ENCODE data around the gene CLCA4. TPM values are rescaled to one million over a fixed set of nuclear protein-coding genes. Genes with fewer than 3 reads are reported as not detected.

CLCA4 gene
- total and polyA plus RNA-seq, 4 donors: 0.13 to 13.4 (median 0.44) TPM

GRCh38 chr1:86522240-86522639 is 24.6 kb upstream of the CLCA4 start:
- Histone ChIP-seq H3K9me3 (ENCODE audit: control insufficient read depth, low read length) (peaks cover 2% of the 10 kb centered on the region), H3K36me3 (ENCODE audit: control insufficient read depth in 1 of 2, insufficient read depth in 2 of 2, low read length in 1 of 2) (no peaks in the 10 kb centered on the region), H3K4me1 (ENCODE audit: control insufficient read depth in 1 of 2, insufficient read depth in 2 of 2, low read length in 2 of 2) (no peaks in the 10 kb centered on the region), H3K27ac (ENCODE audit: low read depth in 1 of 2, low read length in 2 of 2) (no peak overlapping the region), H3K4me3 (ENCODE audit: low read length in 2 of 2) (no peak overlapping the region), H3K27me3 (ENCODE audit: control insufficient read depth in 1 of 2, insufficient read depth in 2 of 2, low read length in 1 of 2) (no peaks in the 10 kb centered on the region)
- intact Hi-C loops (cut with DNase I): no loop called here
- WGBS, 2 donors: 58 to 65% methylated on average over 3 of the region's 3 CpGs
- DNase-seq: no peak
- ATAC-seq (ENCODE audit: low FRiP score): no peak

DNA sequence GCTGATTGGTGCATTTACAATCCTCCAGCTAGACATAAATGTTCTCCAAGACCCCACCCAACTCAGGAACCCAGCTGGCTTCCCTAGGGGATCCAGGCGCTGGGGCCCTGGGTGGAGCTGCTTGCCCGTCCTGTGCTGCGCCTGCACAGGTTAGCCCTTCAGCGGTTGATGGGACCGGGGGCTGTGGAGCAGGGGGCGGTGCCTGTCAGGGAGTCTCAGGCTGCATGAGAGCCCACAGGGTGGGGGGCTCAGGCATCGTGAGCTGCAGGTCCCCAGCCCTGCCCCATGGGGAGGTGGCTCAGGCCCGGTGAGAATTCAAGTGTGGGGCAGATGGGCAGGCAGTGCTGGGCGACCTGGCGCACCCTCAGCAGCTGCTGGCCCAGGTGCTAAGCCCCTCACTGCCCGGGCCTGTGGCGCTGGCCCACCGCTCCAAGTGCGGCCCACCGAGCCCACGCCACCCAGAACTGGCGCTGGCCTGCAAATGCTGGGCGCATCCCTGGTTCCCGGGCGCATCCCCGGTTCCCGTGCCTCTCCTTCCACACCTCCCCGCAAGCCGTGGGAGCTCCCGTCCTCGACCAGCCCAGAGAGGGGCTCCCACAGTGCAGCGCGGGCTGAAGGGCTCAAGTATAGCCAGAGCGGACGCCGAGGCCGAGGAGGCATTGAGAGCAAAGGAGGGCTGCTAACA is 23.1 kb upstream of the CLCA4 start:
- H3K4me3 ChIP-seq (ENCODE audit: low read length in 2 of 2): no peak overlapping the region
- no peaks in the 10 kb centered on the region for H3K4me1 ChIP-seq (ENCODE audit: control insufficient read depth in 1 of 2, insufficient read depth in 2 of 2, low read length in 2 of 2)
- intact Hi-C loops (cut with DNase I): no loop called here
- WGBS, 2 donors: 96% methylated on average over 31 to 32 of the region's 32 CpGs
- DNase-seq: no peak
- no peaks in the 10 kb centered on the region for H3K27me3 ChIP-seq (ENCODE audit: control insufficient read depth in 1 of 2, insufficient read depth in 2 of 2, low read length in 1 of 2)
- ATAC-seq (ENCODE audit: low FRiP score): peak; percentile 29
- peaks cover 2% of the 10 kb centered on the region for H3K9me3 ChIP-seq (ENCODE audit: control insufficient read depth, low read length)
- no peak overlapping the region for H3K27ac ChIP-seq (ENCODE audit: low read depth in 1 of 2, low read length in 2 of 2)
- no peaks in the 10 kb centered on the region for H3K36me3 ChIP-seq (ENCODE audit: control insufficient read depth in 1 of 2, insufficient read depth in 2 of 2, low read length in 1 of 2)

DNA sequence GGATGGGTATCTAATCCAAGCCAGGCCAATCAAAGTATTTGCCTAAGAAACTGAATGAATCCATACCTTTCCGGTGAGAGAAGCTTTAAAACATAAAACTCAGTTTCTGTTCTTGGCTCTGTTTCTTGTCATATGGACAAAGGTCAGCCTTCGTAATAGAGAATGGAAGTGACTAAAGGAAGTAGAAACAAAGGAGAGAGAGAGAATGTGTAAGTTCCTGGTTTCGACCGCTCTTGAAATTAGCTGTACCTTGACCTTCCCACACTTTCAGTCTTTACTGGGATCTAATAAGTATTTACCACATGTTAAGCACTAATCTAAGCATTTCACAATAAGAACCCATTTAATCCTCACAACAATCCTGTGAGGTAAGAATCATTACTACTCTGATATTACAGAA is 19.6 kb upstream of the CLCA4 start:
- Histone ChIP-seq H3K4me3 (ENCODE audit: low read length in 2 of 2) (no peak overlapping the region), H3K27ac (ENCODE audit: low read depth in 1 of 2, low read length in 2 of 2) (no peak overlapping the region), H3K4me1 (ENCODE audit: control insufficient read depth in 1 of 2, insufficient read depth in 2 of 2, low read length in 2 of 2) (no peaks in the 10 kb centered on the region), H3K36me3 (ENCODE audit: control insufficient read depth in 1 of 2, insufficient read depth in 2 of 2, low read length in 1 of 2) (no peaks in the 10 kb centered on the region), H3K27me3 (ENCODE audit: control insufficient read depth in 1 of 2, insufficient read depth in 2 of 2, low read length in 1 of 2) (no peaks in the 10 kb centered on the region), H3K9me3 (ENCODE audit: control insufficient read depth, low read length) (peaks cover 2% of the 10 kb centered on the region)
- DNase-seq (no peak), ATAC-seq (ENCODE audit: low FRiP score) (no peak)
- intact Hi-C loops (cut with DNase I): no loop called here
- 77 to 82% methylated on average over 4 of the region's 4 CpGs for WGBS, 2 donors

GRCh38 chr1:86530211-86530845 is 16.6 kb upstream of the CLCA4 start:
- Histone ChIP-seq H3K36me3 (ENCODE audit: control insufficient read depth in 1 of 2, insufficient read depth in 2 of 2, low read length in 1 of 2) (no peaks in the 10 kb centered on the region), H3K9me3 (ENCODE audit: control insufficient read depth, low read length) (no peaks in the 10 kb centered on the region), H3K4me1 (ENCODE audit: control insufficient read depth in 1 of 2, insufficient read depth in 2 of 2, low read length in 2 of 2) (no peaks in the 10 kb centered on the region), H3K4me3 (ENCODE audit: low read length in 2 of 2) (no peak overlapping the region), H3K27me3 (ENCODE audit: control insufficient read depth in 1 of 2, insufficient read depth in 2 of 2, low read length in 1 of 2) (no peaks in the 10 kb centered on the region), H3K27ac (ENCODE audit: low read depth in 1 of 2, low read length in 2 of 2) (no peak overlapping the region)
- WGBS, 2 donors: 73 to 80% methylated on average over 3 of the region's 3 CpGs
- intact Hi-C loops (cut with DNase I): no loop called here
- no peak for DNase-seq
- ATAC-seq (ENCODE audit: low FRiP score): no peak

DNA sequence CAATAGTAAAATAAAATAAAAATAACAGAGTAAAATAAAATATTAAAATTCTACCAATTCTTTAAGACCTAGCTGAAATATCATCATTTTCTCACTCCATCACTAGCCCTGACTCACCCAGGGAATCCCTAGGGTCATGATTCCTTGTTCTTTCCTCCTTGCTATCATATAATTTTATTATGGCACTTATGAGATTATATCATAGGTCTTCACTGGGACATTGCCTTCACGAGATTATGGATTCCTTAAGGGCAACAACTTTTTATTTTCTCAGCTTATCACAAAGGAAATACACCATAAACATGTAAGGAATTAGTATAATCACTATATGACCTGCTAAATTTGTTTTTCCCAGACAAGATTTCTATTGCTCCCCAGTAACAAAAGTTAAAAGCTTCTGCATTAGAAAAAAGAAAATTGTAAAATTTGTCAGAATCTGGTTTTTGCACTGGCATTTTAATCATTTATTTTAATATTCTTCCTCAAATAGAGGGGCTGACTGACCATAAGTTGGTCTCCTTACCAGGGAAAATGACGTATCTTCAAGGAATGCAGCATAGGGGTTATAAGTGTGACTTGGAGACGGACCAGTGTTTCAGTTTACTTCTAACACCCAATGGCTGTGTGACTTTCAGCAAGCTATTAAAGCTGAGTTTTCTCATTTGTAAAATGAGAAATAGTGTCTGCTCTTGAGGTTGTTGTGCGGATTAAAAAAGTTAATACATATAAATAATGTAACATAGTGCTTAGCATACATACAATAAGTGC is 8.8 kb upstream of the CLCA4 start:
- WGBS, 2 donors: 48 to 53% methylated on average over 4 of the region's 4 CpGs

DNA sequence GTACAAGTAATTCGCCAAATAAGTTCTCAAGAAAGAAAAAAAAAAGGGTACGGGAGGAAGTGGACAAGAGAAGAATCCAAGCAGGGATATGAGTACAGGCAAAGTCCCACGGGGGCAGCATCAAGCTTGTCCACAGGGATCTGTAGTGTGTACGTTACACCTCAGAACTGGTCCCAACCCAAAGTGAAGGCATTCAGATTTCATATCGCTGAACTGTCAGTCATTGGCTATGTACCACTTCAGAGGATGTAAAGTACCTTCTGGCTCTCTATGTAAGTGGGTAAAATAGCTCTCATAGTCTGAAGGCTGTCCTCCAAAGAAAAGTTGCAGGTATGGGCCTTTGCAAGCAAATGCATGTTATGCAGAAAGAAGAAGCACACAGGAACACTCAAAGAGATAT is 8.1 kb upstream of the CLCA4 start:
- no peak overlapping the region for H3K27ac ChIP-seq (ENCODE audit: low read depth in 1 of 2, low read length in 2 of 2)
- no peaks in the 10 kb centered on the region for H3K36me3 ChIP-seq (ENCODE audit: control insufficient read depth in 1 of 2, insufficient read depth in 2 of 2, low read length in 1 of 2)
- WGBS, 2 donors: 68 to 69% methylated on average over 5 of the region's 5 CpGs
- H3K9me3 ChIP-seq (ENCODE audit: control insufficient read depth, low read length): no peaks in the 10 kb centered on the region
- intact Hi-C loops (cut with DNase I): no loop called here
- peaks cover 0 to 2% of the 10 kb centered on the region in 2 donors for H3K27me3 ChIP-seq (ENCODE audit: control insufficient read depth in 1 of 2, insufficient read depth in 2 of 2, low read length in 1 of 2)
- no peaks in the 10 kb centered on the region for H3K4me1 ChIP-seq (ENCODE audit: control insufficient read depth in 1 of 2, insufficient read depth in 2 of 2, low read length in 2 of 2)
- DNase-seq: no peak
- no peak for ATAC-seq (ENCODE audit: low FRiP score)
- H3K4me3 ChIP-seq (ENCODE audit: low read length in 2 of 2): no peak overlapping the region

More for the DNA sequence above, 8.8 kb upstream of the CLCA4 start:
- no peak overlapping the region for H3K4me3 ChIP-seq (ENCODE audit: low read length in 2 of 2)
- H3K27ac ChIP-seq (ENCODE audit: low read depth in 1 of 2, low read length in 2 of 2): no peak overlapping the region
- peaks cover 0 to 2% of the 10 kb centered on the region in 2 donors for H3K27me3 ChIP-seq (ENCODE audit: control insufficient read depth in 1 of 2, insufficient read depth in 2 of 2, low read length in 1 of 2)
- H3K36me3 ChIP-seq (ENCODE audit: control insufficient read depth in 1 of 2, insufficient read depth in 2 of 2, low read length in 1 of 2): no peaks in the 10 kb centered on the region
- H3K9me3 ChIP-seq (ENCODE audit: control insufficient read depth, low read length): no peaks in the 10 kb centered on the region
- ATAC-seq (ENCODE audit: low FRiP score) (no peak), DNase-seq (no peak)
- intact Hi-C loops (cut with DNase I): no loop called here
- H3K4me1 ChIP-seq (ENCODE audit: control insufficient read depth in 1 of 2, insufficient read depth in 2 of 2, low read length in 2 of 2): no peaks in the 10 kb centered on the region

GRCh38 chr1:86541859-86542258 is 5.0 kb upstream of the CLCA4 start:
- Histone ChIP-seq H3K4me1 (ENCODE audit: control insufficient read depth in 1 of 2, insufficient read depth in 2 of 2, low read length in 2 of 2) (no peaks in the 10 kb centered on the region), H3K27me3 (ENCODE audit: control insufficient read depth in 1 of 2, insufficient read depth in 2 of 2, low read length in 1 of 2) (peaks cover 0 to 2% of the 10 kb centered on the region in 2 donors), H3K27ac (ENCODE audit: low read depth in 1 of 2, low read length in 2 of 2) (no peak overlapping the region), H3K9me3 (ENCODE audit: control insufficient read depth, low read length) (no peaks in the 10 kb centered on the region), H3K36me3 (ENCODE audit: control insufficient read depth in 1 of 2, insufficient read depth in 2 of 2, low read length in 1 of 2) (no peaks in the 10 kb centered on the region), H3K4me3 (ENCODE audit: low read length in 2 of 2) (no peak overlapping the region)
- WGBS, 2 donors: 79 to 80% methylated on average over 2 of the region's 2 CpGs
- intact Hi-C loops (cut with DNase I): no loop called here
- no peak for DNase-seq
- no peak for ATAC-seq (ENCODE audit: low FRiP score)

- Histone ChIP-seq H3K36me3 (ENCODE audit: control insufficient read depth in 1 of 2, insufficient read depth in 2 of 2, low read length in 1 of 2) (no peaks in the 10 kb centered on the region), H3K27me3 (ENCODE audit: control insufficient read depth in 1 of 2, insufficient read depth in 2 of 2, low read length in 1 of 2) (peaks cover 0 to 2% of the 10 kb centered on the region in 2 donors), H3K4me1 (ENCODE audit: control insufficient read depth in 1 of 2, insufficient read depth in 2 of 2, low read length in 2 of 2) (no peaks in the 10 kb centered on the region), H3K9me3 (ENCODE audit: control insufficient read depth, low read length) (no peaks in the 10 kb centered on the region), H3K4me3 (ENCODE audit: low read length in 2 of 2) (no peak overlapping the region), H3K27ac (ENCODE audit: low read depth in 1 of 2, low read length in 2 of 2) (no peak overlapping the region)
- DNase-seq (no peak), ATAC-seq (ENCODE audit: low FRiP score) (no peak)
- intact Hi-C loops (cut with DNase I): no loop called here
Measured at GRCh38 chr1:86542631-86543030, 4.2 kb upstream of the CLCA4 start.

GRCh38 chr1:86548839-86549238 is 2.0 kb downstream of the CLCA4 start:
- Histone ChIP-seq H3K36me3 (ENCODE audit: control insufficient read depth in 1 of 2, insufficient read depth in 2 of 2, low read length in 1 of 2) (no peaks in the 10 kb centered on the region), H3K27me3 (ENCODE audit: control insufficient read depth in 1 of 2, insufficient read depth in 2 of 2, low read length in 1 of 2) (no peaks in the 10 kb centered on the region), H3K27ac (ENCODE audit: low read depth in 1 of 2, low read length in 2 of 2) (no peak overlapping the region), H3K4me3 (ENCODE audit: low read length in 2 of 2) (no peak overlapping the region), H3K4me1 (ENCODE audit: control insufficient read depth in 1 of 2, insufficient read depth in 2 of 2, low read length in 2 of 2) (no peaks in the 10 kb centered on the region), H3K9me3 (ENCODE audit: control insufficient read depth, low read length) (peaks cover 2% of the 10 kb centered on the region)
- intact Hi-C loops (cut with DNase I): no loop called here
- DNase-seq (no peak), ATAC-seq (ENCODE audit: low FRiP score) (no peak)

Measured in aorta (tissue), 5 donors.